NCI-H748 (cell line): Measurements from ENCODE around the gene RBM46.

Experiments
- DNase-seq: peaks from one replicate; lab custom pipeline; 2025; ENCODE audit not compliant: unreplicated experiment; lab: John Stamatoyannopoulos, UW

The RBM46 gene

DNA sequence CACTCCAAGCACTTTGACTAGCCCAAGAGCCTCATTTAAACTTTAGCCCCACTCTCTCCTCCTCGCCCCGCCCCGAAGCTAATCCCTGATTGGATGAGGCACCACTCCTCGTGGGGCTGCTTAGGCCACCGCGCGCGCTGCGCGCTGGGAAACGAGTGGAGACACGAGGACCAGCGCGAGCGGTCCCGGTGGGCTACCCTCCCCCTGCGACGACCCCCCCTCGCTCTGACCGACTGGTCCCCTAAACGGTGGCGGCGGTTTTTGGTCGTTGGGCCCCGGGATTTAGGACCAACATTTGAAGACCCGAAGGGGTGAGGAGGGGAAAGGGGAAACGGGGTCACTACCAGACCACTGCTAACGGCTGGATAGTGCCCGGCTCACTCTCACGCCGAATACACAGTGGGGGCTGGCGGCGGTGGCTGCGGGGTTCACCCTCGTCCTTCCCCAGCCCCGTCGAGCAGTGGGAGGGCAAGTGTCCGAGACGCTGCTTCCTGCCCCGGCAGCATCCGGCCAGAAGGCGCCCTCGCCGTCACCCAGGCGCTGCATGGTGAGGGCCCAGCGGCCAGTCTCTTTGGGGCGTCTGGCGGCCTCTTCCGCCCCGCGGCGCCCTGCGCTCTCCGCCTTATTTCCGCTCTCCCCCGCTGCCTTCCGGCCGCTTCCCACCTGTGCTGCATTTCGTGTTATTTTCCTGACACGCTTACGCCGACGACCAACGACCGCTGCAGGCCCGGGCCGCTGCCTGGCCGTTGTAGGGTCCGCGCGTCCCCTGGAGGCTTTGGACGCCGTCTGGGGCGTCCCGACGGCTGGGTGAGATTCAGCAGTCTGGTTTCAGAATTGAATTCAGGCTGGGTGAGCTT lies at the start of gene RBM46:
Gene RBM46 (plus strand): TSS at position 147 of the 857 bp plus-strand sequence. CDS start 15,481 bp downstream, outside the sequence.
- DNase-seq = no peak

DNA sequence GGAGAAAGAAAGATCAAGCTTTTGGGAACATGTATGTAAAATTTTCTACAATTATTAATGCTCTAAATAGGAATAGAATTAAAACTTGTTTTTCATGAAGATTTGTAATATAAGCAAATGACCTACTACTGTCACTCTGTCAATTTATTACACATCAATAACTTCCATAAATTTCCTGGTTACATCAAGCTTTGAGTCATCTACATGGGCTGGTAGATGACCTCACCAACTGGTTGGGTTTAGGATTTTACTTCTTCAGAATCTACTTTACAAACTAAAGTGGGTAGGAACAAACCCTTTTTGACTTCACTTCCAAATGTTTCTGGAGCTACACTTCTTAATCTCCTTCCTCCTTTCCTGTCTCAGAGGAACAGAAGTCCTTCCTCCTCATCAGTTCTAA lies 49.3 kb upstream of the RBM46 start:
- DNase-seq = no peak

DNA sequence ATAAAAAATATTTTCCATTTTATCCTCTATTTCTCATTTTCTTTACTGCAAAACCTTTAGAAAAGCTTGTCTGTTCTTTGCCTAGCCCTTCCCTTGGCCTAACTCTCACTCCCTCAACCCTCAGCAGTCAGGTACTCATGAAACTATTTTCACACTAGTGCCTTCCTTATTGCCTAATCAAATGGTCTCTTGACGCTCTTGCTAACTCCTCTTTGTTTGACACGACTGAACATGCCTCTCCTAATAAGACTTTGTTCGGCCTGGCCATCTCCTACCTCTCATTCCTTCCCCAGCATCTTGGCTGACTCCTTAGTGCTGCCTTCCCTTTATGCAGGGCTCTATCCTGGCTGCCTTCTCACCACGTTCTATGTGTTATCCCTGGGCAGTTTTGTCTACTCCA lies 48.4 kb upstream of the RBM46 start:
- DNase-seq = no peak

- no peak for DNase-seq
Observed at GRCh38 chr4:154736770-154737169, 44.3 kb upstream of the RBM46 start.

GRCh38 chr4:154738426-154738825 lies 42.6 kb upstream of the RBM46 start:
- DNase-seq = no peak

DNA sequence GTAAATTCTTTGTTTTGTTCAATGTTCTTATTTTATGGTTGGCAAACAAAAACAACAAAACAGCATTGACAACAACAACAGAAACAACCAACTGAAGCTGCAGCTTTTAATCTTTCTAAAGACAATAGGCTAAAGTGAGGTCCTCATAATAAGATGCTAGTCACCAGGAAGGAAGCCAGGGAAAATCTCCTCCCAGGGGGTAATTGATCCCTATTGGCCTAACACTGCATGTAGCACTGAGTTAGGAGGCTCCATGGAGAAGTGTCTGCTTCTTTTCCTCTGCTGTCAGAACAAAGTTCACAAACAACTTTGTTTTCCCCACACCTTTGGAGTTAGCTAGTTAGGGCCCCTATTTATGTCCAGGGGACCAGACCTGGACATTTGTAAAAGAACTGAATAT lies 42.0 kb upstream of the RBM46 start:
- DNase-seq = no peak

GRCh38 chr4:154740462-154740861 lies 40.6 kb upstream of the RBM46 start:
- DNase-seq = no peak

GRCh38 chr4:154741131-154741665 lies 39.9 kb upstream of the RBM46 start:
- no peak for DNase-seq

GRCh38 chr4:154741922-154742850 lies 38.9 kb upstream of the RBM46 start:
- DNase-seq = peak; percentile 15

GRCh38 chr4:154743683-154744340 lies 37.3 kb upstream of the RBM46 start, which contains the start of gene LRAT:
Gene LRAT, plus strand, starts transcription at chr4:154744000. Its CDS starts 327 bp downstream, at chr4:154744327.
- DNase-seq = peak; percentile 78

- peak; percentile 43 for DNase-seq
Observed at GRCh38 chr4:154744341-154744926, 36.6 kb upstream of the RBM46 start.

GRCh38 chr4:154757713-154758112 lies 23.4 kb upstream of the RBM46 start:
- no peak for DNase-seq

DNA sequence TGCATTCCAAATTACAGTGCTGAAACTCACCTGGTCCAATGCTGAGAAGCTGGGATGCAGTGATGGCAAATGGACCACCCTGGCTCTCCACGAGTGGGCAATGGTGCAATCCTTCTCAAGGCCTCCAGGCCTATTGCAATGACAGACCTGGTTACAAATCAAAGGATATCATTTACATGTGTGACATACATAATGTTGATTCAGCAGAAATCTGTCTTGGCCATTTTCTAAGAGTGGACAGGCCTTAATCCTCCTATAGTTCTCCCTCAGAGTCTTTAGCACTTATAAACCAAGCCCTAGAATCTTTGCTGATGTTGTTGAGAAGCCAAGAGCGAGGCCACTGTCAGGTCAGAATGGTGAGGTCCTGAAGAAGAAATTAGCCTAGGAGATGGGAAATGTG lies 20.2 kb upstream of the RBM46 start:
- no peak for DNase-seq

DNA sequence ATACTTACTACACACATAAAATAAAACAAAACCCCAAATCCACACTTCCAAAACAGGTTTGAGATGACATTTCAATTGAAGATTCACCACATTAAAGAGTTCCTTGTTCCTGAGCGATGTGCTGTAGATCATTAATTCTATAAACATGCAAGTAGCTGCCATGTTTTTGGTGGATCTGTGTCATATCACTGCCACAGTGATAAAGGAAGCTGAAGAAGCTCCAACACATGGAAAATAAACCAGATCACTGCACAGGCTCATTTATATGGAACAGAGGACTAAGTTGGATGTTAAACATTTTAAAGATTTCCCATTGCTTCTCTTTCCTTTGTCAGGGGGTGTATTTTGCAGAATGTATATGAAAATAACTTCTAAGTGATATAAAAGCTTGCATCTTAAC lies 2.8 kb upstream of the RBM46 start:
- DNase-seq = no peak

DNA sequence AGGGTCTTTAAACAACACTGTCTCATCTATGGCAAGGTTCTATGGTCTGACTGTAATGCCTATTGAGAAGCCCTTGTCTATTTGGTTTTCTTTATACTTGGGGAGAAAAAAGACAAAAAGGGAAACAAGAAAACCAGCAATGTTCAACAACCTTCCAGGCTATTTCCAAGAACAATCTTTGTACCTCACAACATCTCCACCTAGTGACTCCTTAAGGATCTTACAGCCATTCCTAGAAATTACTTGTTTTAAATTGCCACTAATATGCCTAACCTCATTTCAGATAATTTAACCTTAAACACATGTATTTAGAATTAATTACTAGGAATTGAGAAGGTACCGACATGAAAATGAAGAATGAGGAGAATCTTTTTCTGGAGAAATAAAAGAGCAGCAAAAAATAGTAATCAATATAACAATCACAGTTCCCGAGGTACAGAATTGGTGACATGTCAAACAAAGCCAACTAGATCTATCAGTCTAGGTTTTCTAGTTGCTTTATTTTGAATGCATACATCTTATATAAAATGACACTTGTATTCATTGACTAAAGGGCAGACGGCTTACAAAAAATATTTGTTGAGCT lies 1.6 kb upstream of the RBM46 start:
- DNase-seq = peak; percentile 4

DNA sequence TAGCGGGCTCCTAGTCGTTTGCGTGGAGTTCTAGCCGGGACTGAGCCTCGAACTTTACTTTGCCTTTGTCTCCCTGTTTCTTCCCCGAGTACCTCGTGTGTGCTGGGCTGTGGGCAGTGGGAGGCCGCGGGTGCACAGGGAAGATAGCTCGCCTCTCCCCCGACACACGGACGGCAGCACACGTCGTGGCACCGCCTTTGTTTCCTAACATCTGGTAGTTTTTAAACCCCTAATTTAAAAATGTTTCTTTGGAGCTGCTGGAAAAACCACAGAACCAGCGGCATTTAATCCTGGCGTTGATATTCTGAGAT lies 866 bp downstream of the RBM46 start:
- no peak for DNase-seq

GRCh38 chr4:154807042-154807630 lies 26.1 kb downstream of the RBM46 start:
- peak; percentile 41 for DNase-seq

DNA sequence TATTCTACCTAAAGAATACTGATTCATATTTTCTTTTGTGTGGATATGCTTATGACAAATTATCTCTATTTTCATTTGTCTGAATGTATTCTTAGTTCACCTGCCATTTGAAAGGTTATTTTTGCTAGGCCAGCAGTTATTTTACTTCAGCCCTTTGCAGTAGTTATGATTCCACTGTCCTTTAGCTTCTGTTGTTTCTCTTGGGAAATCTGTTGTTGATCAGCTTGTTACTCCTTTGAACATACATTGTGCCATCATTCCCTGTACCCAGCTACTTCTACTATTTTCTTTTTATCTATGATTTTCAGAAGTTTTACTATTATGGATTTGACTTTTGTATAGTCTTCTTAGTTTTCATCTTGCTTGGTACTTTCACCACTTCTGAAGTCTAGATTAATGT lies 37.2 kb downstream of the RBM46 start:
- no peak for DNase-seq

- DNase-seq = no peak
Observed at GRCh38 chr4:154822775-154823174, 41.7 kb downstream of the RBM46 start.

GRCh38 chr4:154836030-154836429 lies 55.0 kb downstream of the RBM46 start:
- DNase-seq = no peak
